ENCODE data around the gene XAGE2.

XAGE2 gene

GRCh38 chrX:52352551-52352950, 16.3 kb upstream of the XAGE2 start:
- in situ Hi-C loops (cut with MboI; ENCODE audit: low sequenced_read_pairs, unreplicated experiment): no loop called here
- TF ChIP-seq, protein P1, sequence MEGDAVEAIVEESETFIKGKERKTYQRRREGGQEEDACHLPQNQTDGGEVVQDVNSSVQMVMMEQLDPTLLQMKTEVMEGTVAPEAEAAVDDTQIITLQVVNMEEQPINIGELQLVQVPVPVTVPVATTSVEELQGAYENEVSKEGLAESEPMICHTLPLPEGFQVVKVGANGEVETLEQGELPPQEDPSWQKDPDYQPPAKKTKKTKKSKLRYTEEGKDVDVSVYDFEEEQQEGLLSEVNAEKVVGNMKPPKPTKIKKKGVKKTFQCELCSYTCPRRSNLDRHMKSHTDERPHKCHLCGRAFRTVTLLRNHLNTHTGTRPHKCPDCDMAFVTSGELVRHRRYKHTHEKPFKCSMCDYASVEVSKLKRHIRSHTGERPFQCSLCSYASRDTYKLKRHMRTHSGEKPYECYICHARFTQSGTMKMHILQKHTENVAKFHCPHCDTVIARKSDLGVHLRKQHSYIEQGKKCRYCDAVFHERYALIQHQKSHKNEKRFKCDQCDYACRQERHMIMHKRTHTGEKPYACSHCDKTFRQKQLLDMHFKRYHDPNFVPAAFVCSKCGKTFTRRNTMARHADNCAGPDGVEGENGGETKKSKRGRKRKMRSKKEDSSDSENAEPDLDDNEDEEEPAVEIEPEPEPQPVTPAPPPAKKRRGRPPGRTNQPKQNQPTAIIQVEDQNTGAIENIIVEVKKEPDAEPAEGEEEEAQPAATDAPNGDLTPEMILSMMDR (IDR thresholded peaks at IDR 0.05; ENCODE audit: borderline replicate concordance, control extremely low read depth, extremely low read depth, insufficient read depth, missing control alignments): no peak
- DNase-seq (ENCODE audit: low spot score): no peak

GRCh38 chrX:52353838-52354237, 15.0 kb upstream of the XAGE2 start:
- DNase-seq (ENCODE audit: low spot score): no peak
- in situ Hi-C loops (cut with MboI; ENCODE audit: low sequenced_read_pairs, unreplicated experiment): no loop called here
- TF ChIP-seq, protein P1 (IDR thresholded peaks at IDR 0.05; ENCODE audit: borderline replicate concordance, control extremely low read depth, extremely low read depth, insufficient read depth, missing control alignments): no peak

- DNase-seq (ENCODE audit: low spot score): no peak
- in situ Hi-C loops (cut with MboI; ENCODE audit: low sequenced_read_pairs, unreplicated experiment): no loop called here
These were observed 13.7 kb upstream of the XAGE2 start for GRCh38 chrX:52355108-52355507.

GRCh38 chrX:52359614-52360232, 9.1 kb upstream of the XAGE2 start:
- TF ChIP-seq, protein P1 (IDR thresholded peaks at IDR 0.05; ENCODE audit: borderline replicate concordance, control extremely low read depth, extremely low read depth, insufficient read depth, missing control alignments): no peak
- in situ Hi-C loops (cut with MboI; ENCODE audit: low sequenced_read_pairs, unreplicated experiment): no loop called here
- no peak for DNase-seq (ENCODE audit: low spot score)

More at GRCh38 chrX:52355108-52355507, 13.7 kb upstream of the XAGE2 start:
- TF ChIP-seq, protein P1 (IDR thresholded peaks at IDR 0.05; ENCODE audit: borderline replicate concordance, control extremely low read depth, extremely low read depth, insufficient read depth, missing control alignments): no peak

GRCh38 chrX:52361941-52362340, 6.9 kb upstream of the XAGE2 start:
- in situ Hi-C loops (cut with MboI; ENCODE audit: low sequenced_read_pairs, unreplicated experiment): no loop called here
- no peak for DNase-seq (ENCODE audit: low spot score)
- TF ChIP-seq, protein P1 (IDR thresholded peaks at IDR 0.05; ENCODE audit: borderline replicate concordance, control extremely low read depth, extremely low read depth, insufficient read depth, missing control alignments): no peak

DNA sequence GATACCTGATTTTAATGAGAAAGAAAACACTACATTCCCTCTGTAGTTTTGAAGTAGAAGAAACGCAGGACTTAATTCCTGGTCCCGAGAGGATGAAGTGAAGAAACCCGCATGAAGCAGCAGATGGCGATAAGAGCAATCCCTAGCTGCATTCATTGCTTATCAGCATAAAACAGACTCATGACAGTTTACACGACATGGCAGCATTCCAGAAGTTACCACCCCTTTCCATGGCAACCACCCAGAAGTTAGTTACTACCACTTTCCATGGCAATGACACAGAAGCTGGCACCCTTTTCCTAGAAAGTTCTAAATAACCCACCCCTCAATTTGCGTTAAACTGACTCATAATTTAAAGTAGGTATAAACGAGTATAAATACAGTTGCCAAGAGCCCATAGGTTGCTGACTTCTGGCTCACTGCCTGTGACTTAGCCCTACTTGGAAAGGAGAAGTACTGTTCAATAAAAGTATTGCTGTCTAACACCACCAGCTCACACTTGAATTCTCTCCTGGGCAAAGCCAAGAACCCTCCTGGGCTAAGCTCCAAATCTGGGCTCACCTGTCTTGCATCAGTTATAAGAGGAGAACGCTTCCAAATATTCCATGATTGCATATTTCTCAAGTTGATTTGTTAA, 5.5 kb upstream of the XAGE2 start:
- TF ChIP-seq, protein P1 (IDR thresholded peaks at IDR 0.05; ENCODE audit: borderline replicate concordance, control extremely low read depth, extremely low read depth, insufficient read depth, missing control alignments): no peak
- in situ Hi-C loops (cut with MboI; ENCODE audit: low sequenced_read_pairs, unreplicated experiment): no loop called here
- no peak for DNase-seq (ENCODE audit: low spot score)
